SK-N-SH treated with all-trans-retinoic acid at 6 μM for 48 hours (cell line): Measurements from ENCODE around the gene UTS2B.

ENCODE experiments used
- ATAC-seq: fragments of 200-7000 bp; cut with Tn5 transposase; 3 replicates; pipeline ENCODE4 v1.9.1; 2020; ENCODE audit warnings: mild to moderate bottlenecking, moderate library complexity
- ARNTL ChIP-seq: fragments of 450-650 bp; formaldehyde crosslinking; IDR thresholded peaks from 2 replicates; pipeline ENCODE4 v1.5.0; 2020; ENCODE audit warnings: low read depth, mild to moderate bottlenecking, moderate library complexity, borderline replicate concordance
- BACH2 ChIP-seq: fragments of 250-450 bp; sonication (Bioruptor Pico); IDR thresholded peaks from 2 replicates; pipeline ENCODE4 v1.9.0; 2021; ENCODE audit warnings: mild to moderate bottlenecking, borderline replicate concordance
- CREB5 ChIP-seq: fragments of 250-450 bp; sonication (Bioruptor Pico); IDR thresholded peaks from 2 replicates; pipeline ENCODE4 v1.5.1; 2020; ENCODE audit warnings: low read depth, mild to moderate bottlenecking, moderate library complexity
- CSDC2 ChIP-seq: fragments of 250-450 bp; sonication (Bioruptor Pico); IDR thresholded peaks from 2 replicates; pipeline ENCODE4 v1.5.0; 2020; ENCODE audit warnings: mild to moderate bottlenecking, moderate library complexity
- CSRNP3 ChIP-seq: fragments of 250-450 bp; sonication (Bioruptor Pico); IDR thresholded peaks from 2 replicates; pipeline ENCODE4 v1.5.1; 2021; ENCODE audit warnings: mild to moderate bottlenecking, moderate library complexity
- ESRRG ChIP-seq: fragments of 250-450 bp; sonication (Bioruptor Pico); IDR thresholded peaks from 2 replicates; pipeline ENCODE4 v1.6.1; 2021; ENCODE audit warnings: mild to moderate bottlenecking
- GLIS3 ChIP-seq: fragments of 250-450 bp; sonication (Bioruptor Pico); IDR thresholded peaks from 2 replicates; pipeline ENCODE4 v1.5.0; 2020; ENCODE audit warnings: mild to moderate bottlenecking, moderate library complexity
- ISL1 ChIP-seq: fragments of 250-450 bp; sonication (Bioruptor Pico); IDR thresholded peaks from 2 replicates; pipeline ENCODE4 v2.1.2; 2022; ENCODE audit warnings: mild to moderate bottlenecking, moderate library complexity
- OSR1 ChIP-seq: fragments of 250-450 bp; sonication (Bioruptor Pico); IDR thresholded peaks from 2 replicates; pipeline ENCODE4 v1.8.0; 2022; ENCODE audit warnings: moderate library complexity, mild to moderate bottlenecking, inconsistent platforms
- PATZ1 ChIP-seq: fragments of 250-450 bp; sonication (Bioruptor Pico); IDR thresholded peaks from 2 replicates; pipeline ENCODE4 v1.8.0; 2020; ENCODE audit warnings: mild to moderate bottlenecking, moderate library complexity, borderline replicate concordance
- POU6F1 ChIP-seq: fragments of 250-450 bp; sonication (Bioruptor Pico); IDR thresholded peaks from 2 replicates; pipeline ENCODE4 v1.8.0; 2021; ENCODE audit warnings: low read depth, mild to moderate bottlenecking, moderate library complexity, borderline replicate concordance
- PPARA ChIP-seq: fragments of 250-450 bp; sonication (Bioruptor Pico); IDR thresholded peaks from 2 replicates; pipeline ENCODE4 v1.5.0; 2020; ENCODE audit warnings: mild to moderate bottlenecking, borderline replicate concordance
- RARB ChIP-seq: fragments of 250-450 bp; sonication (Bioruptor Pico); IDR thresholded peaks from 2 replicates; pipeline ENCODE4 v1.8.0; 2021; ENCODE audit warnings: mild to moderate bottlenecking, moderate library complexity
- SNAI2 ChIP-seq: fragments of 250-450 bp; sonication (Bioruptor Pico); IDR thresholded peaks from 2 replicates; pipeline ENCODE4 v1.5.0; 2020; ENCODE audit warnings: mild to moderate bottlenecking, moderate library complexity
- TOX ChIP-seq: fragments of 250-450 bp; sonication (Bioruptor Pico); IDR thresholded peaks from 2 replicates; pipeline ENCODE4 v1.8.0; 2021; ENCODE audit warnings: mild to moderate bottlenecking, moderate library complexity, borderline replicate concordance
- TSHZ2 ChIP-seq: fragments of 250-450 bp; sonication (Bioruptor Pico); IDR thresholded peaks from 2 replicates; pipeline ENCODE4 v1.5.0; 2020; ENCODE audit warnings: mild to moderate bottlenecking, moderate library complexity
- ZC3H10 ChIP-seq: fragments of 250-450 bp; sonication (Bioruptor Pico); IDR thresholded peaks from 2 replicates; pipeline ENCODE4 v1.5.1; 2021; ENCODE audit warnings: mild to moderate bottlenecking, moderate library complexity
- ZFP3 ChIP-seq: fragments of 250-450 bp; sonication (Bioruptor Pico); IDR thresholded peaks from 2 replicates; pipeline ENCODE4 v1.5.0; 2020; ENCODE audit warnings: mild to moderate bottlenecking, moderate library complexity
- ZFP30 ChIP-seq: fragments of 450-650 bp; formaldehyde crosslinking; IDR thresholded peaks from 2 replicates; pipeline ENCODE4 v1.5.0; 2022; ENCODE audit warnings: mild to moderate bottlenecking, moderate library complexity
- ZNF565 ChIP-seq: fragments of 450-650 bp; formaldehyde crosslinking; conservative IDR thresholded peaks from 2 replicates; pipeline ENCODE4 v1.5.0; 2020; ENCODE audit warnings: low read depth, mild to moderate bottlenecking, moderate library complexity
- ZNF70 ChIP-seq: fragments of 450-650 bp; formaldehyde crosslinking; IDR thresholded peaks from 2 replicates; pipeline ENCODE4 v1.5.0; 2020; ENCODE audit warnings: mild to moderate bottlenecking, moderate library complexity
- ZNF8 ChIP-seq: fragments of 450-650 bp; formaldehyde crosslinking; IDR thresholded peaks from 2 replicates; pipeline ENCODE4 v1.5.0; 2020; ENCODE audit warnings: mild to moderate bottlenecking, moderate library complexity

UTS2B gene

GRCh38 chr3:191372122-191372521, 41.8 kb upstream of the UTS2B start:
- TF ChIP-seq GLIS3 (no peak), RARB (CRISPR knock-in tag) (no peak), ESRRG (CRISPR knock-in tag) (no peak), BACH2 (CRISPR knock-in tag) (no peak), POU6F1 (no peak), ZFP30 (CRISPR knock-in tag) (no peak), SNAI2 (CRISPR knock-in tag) (no peak), ZNF565 (CRISPR knock-in tag) (no peak), ZNF70 (no peak), OSR1 (CRISPR knock-in tag) (no peak), ZFP3 (CRISPR knock-in tag) (no peak), ISL1 (CRISPR knock-in tag) (no peak), ZNF8 (CRISPR knock-in tag) (no peak), PPARA (CRISPR knock-in tag) (no peak), CSDC2 (no peak), TOX (no peak)
- no peak for ATAC-seq

GRCh38 chr3:191369616-191370010, 39.3 kb upstream of the UTS2B start:
- ATAC-seq, result no peak
- 0 out of 2 replicates have a peak, but pooled peaks have one; percentile 46 for TF ChIP-seq SNAI2 (CRISPR knock-in tag)
- TF ChIP-seq ZNF8 (CRISPR knock-in tag), result no peak
- no peak for TF ChIP-seq CSRNP3 (CRISPR knock-in tag)
- no peak for TF ChIP-seq TOX
- peak; percentile 64 for TF ChIP-seq ISL1 (CRISPR knock-in tag)
- TF ChIP-seq POU6F1, result no peak
- no peak for TF ChIP-seq RARB (CRISPR knock-in tag)
- no peak for TF ChIP-seq ZFP30 (CRISPR knock-in tag)
- TF ChIP-seq GLIS3, result no peak
- TF ChIP-seq ESRRG (CRISPR knock-in tag), result no peak

GRCh38 chr3:191368755-191369615, 38.7 kb upstream of the UTS2B start:
- TF ChIP-seq ESRRG (CRISPR knock-in tag) (no peak), GLIS3 (no peak), ARNTL (CRISPR knock-in tag) (no peak), BACH2 (CRISPR knock-in tag) (no peak), ZNF70 (no peak), ZFP30 (CRISPR knock-in tag) (no peak), ZC3H10 (CRISPR knock-in tag) (no peak), TSHZ2 (CRISPR knock-in tag) (no peak), CREB5 (CRISPR knock-in tag) (no peak), ZNF565 (CRISPR knock-in tag) (no peak), RARB (CRISPR knock-in tag) (no peak), ISL1 (CRISPR knock-in tag) (no peak), CSDC2 (no peak), ZNF8 (CRISPR knock-in tag) (no peak), PATZ1 (CRISPR knock-in tag) (no peak)
- TF ChIP-seq, all 23 proteins: peak for 0
- no peak for ATAC-seq
